Chondrocyte (in vitro differentiated cells): ENCODE results near the gene DSPP. TPM values are rescaled to one million over a fixed set of nuclear protein-coding genes. Genes with fewer than 3 reads are reported as not detected.
"Not testable (repeated sequence)": the region's sequence is repeated elsewhere in the genome, so short reads cannot be mapped to it uniquely, and the experiment has no call there.

Experiments
- DNase-seq: peaks from one replicate; pipeline ENCODE4 v3.0.0; 2021; ENCODE audit warnings: mixed read lengths, low spot score
- H3K27ac Mint-ChIP-seq: one replicate; pipeline ENCODE4 v1.8.0; 2021; ENCODE audit warnings: mild to moderate bottlenecking, moderate library complexity, mixed read lengths; ENCODE audit not compliant: unreplicated experiment
- H3K27me3 Mint-ChIP-seq: 2 replicates; pipeline ENCODE4 v1.8.0; 2021; ENCODE audit warnings: low read depth, mixed read lengths
- H3K36me3 Mint-ChIP-seq: 2 replicates; pipeline ENCODE4 v1.8.0; 2021; ENCODE audit warnings: low read depth, mixed read lengths
- H3K4me1 Mint-ChIP-seq: 2 replicates; pipeline ENCODE4 v1.8.0; 2021; ENCODE audit warnings: low read depth, mild to moderate bottlenecking, mixed read lengths
- H3K4me3 Mint-ChIP-seq: one replicate; pipeline ENCODE4 v1.8.0; 2021; ENCODE audit warnings: mild to moderate bottlenecking, moderate library complexity, mixed read lengths; ENCODE audit not compliant: unreplicated experiment
- H3K9me3 Mint-ChIP-seq: 2 replicates; pipeline ENCODE4 v1.8.0; 2021; ENCODE audit warnings: low read depth, mixed read lengths
- total RNA-seq: library from RNA; stranded (reverse); gene quantifications from 3 replicates; pipeline ENCODE4 v1.2.1, GENCODE V29; 2021
- TF ChIP-seq, protein P1 (sequence below): fragments of 200-600 bp; sonication (generic); IDR thresholded peaks from 2 replicates; pipeline ENCODE4 v1.5.0; 2021; ENCODE audit warnings: antibody characterized with exemption, mild to moderate bottlenecking, moderate library complexity

Gene DSPP
- total RNA-seq, 1 donor from 2014 or later = not detected

DNA sequence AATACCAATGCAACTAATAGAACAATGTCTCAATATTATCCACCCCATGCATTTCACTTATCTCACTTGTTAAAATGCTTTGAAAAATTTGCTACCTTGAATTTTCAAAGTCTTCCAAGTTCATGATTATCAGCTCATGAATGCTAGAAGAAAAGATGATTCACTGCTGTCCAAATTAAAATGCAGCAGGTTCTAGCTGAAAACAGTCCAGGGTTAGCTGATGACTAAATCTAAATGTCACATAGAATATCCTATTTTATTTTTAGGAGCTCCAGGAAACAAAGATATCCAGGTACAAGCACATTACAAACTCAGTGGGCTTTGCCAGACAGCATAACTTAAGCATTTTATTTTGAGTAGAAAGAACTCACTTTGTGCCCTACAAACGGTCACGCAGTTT is 41.1 kb upstream of the DSPP start:
- no peak overlapping the region for H3K4me3 Mint-ChIP-seq
- no peaks in the 10 kb centered on the region for H3K9me3 Mint-ChIP-seq
- H3K27me3 Mint-ChIP-seq = no peaks in the 10 kb centered on the region
- no peak for DNase-seq
- no peak overlapping the region for H3K27ac Mint-ChIP-seq
- no peaks in the 10 kb centered on the region for H3K36me3 Mint-ChIP-seq
- TF ChIP-seq, protein P1, sequence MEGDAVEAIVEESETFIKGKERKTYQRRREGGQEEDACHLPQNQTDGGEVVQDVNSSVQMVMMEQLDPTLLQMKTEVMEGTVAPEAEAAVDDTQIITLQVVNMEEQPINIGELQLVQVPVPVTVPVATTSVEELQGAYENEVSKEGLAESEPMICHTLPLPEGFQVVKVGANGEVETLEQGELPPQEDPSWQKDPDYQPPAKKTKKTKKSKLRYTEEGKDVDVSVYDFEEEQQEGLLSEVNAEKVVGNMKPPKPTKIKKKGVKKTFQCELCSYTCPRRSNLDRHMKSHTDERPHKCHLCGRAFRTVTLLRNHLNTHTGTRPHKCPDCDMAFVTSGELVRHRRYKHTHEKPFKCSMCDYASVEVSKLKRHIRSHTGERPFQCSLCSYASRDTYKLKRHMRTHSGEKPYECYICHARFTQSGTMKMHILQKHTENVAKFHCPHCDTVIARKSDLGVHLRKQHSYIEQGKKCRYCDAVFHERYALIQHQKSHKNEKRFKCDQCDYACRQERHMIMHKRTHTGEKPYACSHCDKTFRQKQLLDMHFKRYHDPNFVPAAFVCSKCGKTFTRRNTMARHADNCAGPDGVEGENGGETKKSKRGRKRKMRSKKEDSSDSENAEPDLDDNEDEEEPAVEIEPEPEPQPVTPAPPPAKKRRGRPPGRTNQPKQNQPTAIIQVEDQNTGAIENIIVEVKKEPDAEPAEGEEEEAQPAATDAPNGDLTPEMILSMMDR = no peak
- peaks cover 12% of the 10 kb centered on the region for H3K4me1 Mint-ChIP-seq

DNA sequence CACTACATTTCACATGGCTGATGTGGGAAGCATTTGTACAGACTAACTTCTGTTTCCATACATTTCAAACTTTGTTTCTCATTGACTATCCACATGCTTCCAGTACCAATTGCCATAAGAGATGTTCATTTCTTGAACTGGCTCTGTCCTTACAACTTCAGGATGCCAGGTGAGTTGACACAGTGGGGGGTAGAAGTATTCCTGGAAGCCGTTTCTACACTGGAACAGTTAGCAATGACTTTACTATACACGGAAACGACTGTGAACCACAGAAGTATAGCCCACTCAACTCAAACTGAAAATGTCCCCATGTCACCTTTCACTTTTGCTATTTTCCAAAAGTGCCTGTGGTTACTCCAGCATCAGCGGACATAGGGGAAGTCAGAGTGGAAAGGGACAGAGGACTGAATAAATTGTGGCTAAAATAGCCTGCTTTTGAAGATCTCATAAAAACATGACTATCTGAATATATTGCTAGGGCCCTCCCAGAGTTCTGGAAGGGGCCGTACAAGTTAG is 38.0 kb upstream of the DSPP start:
- Mint-ChIP-seq H3K27me3 (no peaks in the 10 kb centered on the region), H3K9me3 (no peaks in the 10 kb centered on the region), H3K4me3 (no peak overlapping the region), H3K27ac (no peak overlapping the region), H3K36me3 (no peaks in the 10 kb centered on the region), H3K4me1 (peaks cover 19% of the 10 kb centered on the region)
- no peak for DNase-seq
- TF ChIP-seq, protein P1 = no peak

DNA sequence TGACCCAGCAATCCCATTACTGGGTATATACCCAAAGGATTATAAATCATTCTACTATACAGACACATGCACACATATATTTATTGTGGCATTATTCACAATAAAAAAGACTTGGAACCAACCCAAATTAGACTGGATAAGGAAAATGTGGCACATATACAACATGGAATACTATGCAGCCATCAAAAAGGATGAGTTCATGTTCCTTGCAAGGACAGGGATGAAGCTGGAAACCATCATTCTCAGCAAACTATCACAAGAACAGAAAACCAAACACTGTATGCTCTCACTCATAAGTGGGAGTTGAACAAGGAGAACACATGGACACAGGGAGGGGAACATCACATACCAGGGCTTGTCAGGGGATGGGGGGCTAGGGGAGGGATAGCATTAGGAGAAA is 34.0 kb upstream of the DSPP start:
- not testable (repeated sequence) for H3K27ac Mint-ChIP-seq, H3K36me3 Mint-ChIP-seq, H3K9me3 Mint-ChIP-seq, H3K27me3 Mint-ChIP-seq, DNase-seq, H3K4me3 Mint-ChIP-seq, H3K4me1 Mint-ChIP-seq

- H3K9me3 Mint-ChIP-seq = no peaks in the 10 kb centered on the region
- H3K27ac Mint-ChIP-seq = no peak overlapping the region
- H3K27me3 Mint-ChIP-seq = no peaks in the 10 kb centered on the region
- DNase-seq = no peak
- H3K36me3 Mint-ChIP-seq = no peaks in the 10 kb centered on the region
- TF ChIP-seq, protein P1 = no peak
- H3K4me1 Mint-ChIP-seq = peaks cover 8% of the 10 kb centered on the region
- H3K4me3 Mint-ChIP-seq = no peak overlapping the region
These were observed 33.3 kb upstream of the DSPP start for GRCh38 chr4:87574996-87575395.

DNA sequence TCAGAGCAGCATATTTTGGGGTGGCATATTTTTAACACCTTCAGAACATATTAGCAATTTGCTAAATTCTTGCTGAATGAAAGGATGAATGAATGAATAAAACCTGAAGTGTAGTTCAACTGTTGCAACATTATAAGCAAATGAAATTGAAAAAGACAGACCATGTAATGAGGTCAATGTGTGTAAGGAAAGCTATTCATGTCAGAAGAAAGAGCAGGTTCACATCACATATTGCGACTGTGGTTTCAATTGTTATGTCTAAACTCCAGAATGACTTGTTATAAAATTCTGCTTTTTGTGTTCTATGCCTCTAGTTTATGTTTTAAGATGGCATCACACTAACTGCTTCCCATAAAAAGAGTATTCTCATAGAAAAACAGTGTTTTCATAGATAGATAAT is 32.9 kb upstream of the DSPP start:
- Mint-ChIP-seq H3K36me3 (no peaks in the 10 kb centered on the region), H3K4me3 (no peak overlapping the region), H3K4me1 (peaks cover 8% of the 10 kb centered on the region), H3K27me3 (no peaks in the 10 kb centered on the region), H3K9me3 (no peaks in the 10 kb centered on the region), H3K27ac (no peak overlapping the region)
- TF ChIP-seq, protein P1 = no peak
- DNase-seq = no peak

GRCh38 chr4:87575983-87576382 is 32.3 kb upstream of the DSPP start:
- H3K36me3 Mint-ChIP-seq = no peaks in the 10 kb centered on the region
- no peak overlapping the region for H3K27ac Mint-ChIP-seq
- no peaks in the 10 kb centered on the region for H3K27me3 Mint-ChIP-seq
- TF ChIP-seq, protein P1 = no peak
- peaks cover 8% of the 10 kb centered on the region for H3K4me1 Mint-ChIP-seq
- no peaks in the 10 kb centered on the region for H3K9me3 Mint-ChIP-seq
- no peak for DNase-seq
- no peak overlapping the region for H3K4me3 Mint-ChIP-seq
